NCI-H1417 (cell line): Measurements from ENCODE around the gene OSTC.
A peak's percentile ranks its signal among the peaks of the same experiment; 100 is the strongest.
"Not testable (repeated sequence)": the region's sequence is repeated elsewhere in the genome, so short reads cannot be mapped to it uniquely, and the experiment has no call there.

Source experiments
- DNase-seq, 3 experiments: peaks; one replicate each; lab custom pipeline; 2025; lab: John Stamatoyannopoulos, UW

OSTC gene

GRCh38 chr4:108646706-108647105 is 3.7 kb upstream of the OSTC start:
- no peak for DNase-seq

- no peak for DNase-seq
Observed at GRCh38 chr4:108649863-108650211, 562 bp upstream of the OSTC start.

GRCh38 chr4:108651014-108651791 is 804 bp downstream of the OSTC start:
- peak in 1 of 3 experiments; percentile 32 for DNase-seq

DNA sequence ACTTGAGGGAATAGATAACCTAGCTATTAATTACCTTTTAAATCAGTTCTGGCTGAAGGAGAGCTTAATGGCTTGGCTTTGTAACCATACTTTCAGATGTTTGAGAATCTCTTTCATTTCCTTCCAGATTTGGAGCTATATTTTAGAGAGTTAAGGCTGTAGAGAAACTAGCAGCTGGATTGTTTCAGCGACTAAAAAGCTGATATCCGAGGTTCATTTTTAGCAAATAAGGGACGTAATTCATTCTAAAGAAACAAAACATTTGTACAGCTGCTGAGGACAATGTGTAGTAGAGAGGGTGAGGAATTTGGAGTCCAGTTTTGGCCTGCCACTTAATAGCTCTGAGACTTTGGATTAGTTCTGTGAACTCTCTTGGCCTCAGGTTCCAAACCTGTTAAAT is 12.2 kb downstream of the OSTC start:
- no peak for DNase-seq

- DNase-seq: no peak
Observed at GRCh38 chr4:108674356-108674977, 24.1 kb downstream of the OSTC start.

DNA sequence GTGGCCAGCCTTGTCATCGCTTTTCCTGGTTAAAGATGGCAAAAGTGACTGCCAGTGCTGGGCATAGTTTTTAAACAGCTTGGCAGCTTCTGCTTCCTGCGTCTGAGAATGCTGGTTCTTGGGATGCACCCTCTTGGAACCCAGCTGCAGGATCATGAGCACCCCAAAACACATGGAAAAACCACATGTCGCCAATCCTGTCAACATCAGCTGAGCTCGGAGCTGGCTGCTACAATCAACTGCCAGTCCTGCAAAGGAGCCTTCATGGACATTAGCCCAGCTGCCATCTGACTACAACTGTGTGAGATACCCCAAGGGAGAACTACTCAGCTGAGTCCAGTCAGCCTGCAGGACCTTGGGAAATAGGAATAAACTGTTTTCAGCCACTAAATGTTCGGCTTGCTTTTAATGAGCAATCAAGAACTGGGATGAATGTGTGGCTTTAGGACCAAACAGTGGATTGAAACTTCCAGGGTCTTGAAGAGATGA is 31.0 kb downstream of the OSTC start:
- DNase-seq: no peak

- peak in 2 of 3 experiments; percentile 4 to 49 for DNase-seq
Observed at GRCh38 chr4:108683479-108683878, 33.1 kb downstream of the OSTC start.

GRCh38 chr4:108685036-108685686 is 34.8 kb downstream of the OSTC start:
- DNase-seq: no peak

GRCh38 chr4:108690738-108691137 is 40.3 kb downstream of the OSTC start:
- no peak for DNase-seq

DNA sequence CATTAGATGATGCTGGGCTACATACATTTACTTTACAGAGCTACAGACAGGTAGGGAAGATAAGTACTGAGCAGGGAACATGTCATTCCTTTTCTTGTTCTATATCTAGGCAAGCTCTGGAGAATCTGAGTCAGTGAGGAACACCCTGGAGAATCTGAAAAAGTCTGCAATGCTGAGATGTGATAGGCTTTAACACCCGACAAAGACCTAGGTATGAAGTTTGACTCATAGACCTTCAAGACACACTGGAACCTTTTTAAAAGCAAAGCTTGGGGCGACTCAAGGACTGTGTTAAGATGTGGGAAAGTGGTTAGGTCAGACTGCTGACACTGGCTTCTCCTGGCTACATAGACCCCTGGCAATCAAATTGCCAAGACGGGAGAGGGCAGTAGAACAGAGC is 42.8 kb downstream of the OSTC start:
- no peak for DNase-seq

DNA sequence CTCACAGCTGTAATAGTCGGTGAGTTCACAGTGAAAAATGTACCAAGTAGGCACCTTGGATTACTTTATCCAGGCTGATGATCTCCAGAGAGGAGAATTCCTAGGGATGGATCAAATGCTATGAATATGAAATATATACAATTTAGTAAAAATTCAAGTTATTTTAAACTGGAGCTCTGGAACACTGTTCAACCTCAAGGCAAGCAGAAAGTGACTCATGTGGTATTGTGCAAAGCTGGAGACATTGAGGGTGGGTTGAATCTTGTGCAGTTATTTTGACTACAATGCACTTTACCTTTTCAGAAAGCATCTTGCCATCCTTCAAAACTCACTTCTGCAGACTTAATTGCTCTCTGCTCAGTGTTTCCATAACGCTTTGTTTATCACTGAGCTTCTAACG is 43.4 kb downstream of the OSTC start:
- DNase-seq: no peak

DNA sequence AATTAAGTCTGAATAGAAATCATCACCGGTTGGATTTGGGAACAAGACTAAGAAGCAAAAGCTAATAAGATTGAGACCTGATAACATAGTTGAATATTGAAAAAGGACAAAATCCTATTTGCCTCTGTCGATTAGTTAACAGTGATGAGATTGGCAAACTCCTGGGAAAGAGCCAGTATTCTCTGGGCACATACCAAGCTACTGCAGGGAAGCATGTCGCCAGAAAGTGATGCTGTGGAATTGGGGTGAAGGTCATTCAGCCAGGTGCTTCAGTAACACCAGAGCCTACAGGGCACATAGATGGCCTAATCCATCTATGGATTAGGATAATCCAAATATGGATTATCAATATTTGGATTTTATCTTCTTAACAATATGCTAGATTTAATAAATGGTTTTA is 44.0 kb downstream of the OSTC start:
- DNase-seq: no peak

DNA sequence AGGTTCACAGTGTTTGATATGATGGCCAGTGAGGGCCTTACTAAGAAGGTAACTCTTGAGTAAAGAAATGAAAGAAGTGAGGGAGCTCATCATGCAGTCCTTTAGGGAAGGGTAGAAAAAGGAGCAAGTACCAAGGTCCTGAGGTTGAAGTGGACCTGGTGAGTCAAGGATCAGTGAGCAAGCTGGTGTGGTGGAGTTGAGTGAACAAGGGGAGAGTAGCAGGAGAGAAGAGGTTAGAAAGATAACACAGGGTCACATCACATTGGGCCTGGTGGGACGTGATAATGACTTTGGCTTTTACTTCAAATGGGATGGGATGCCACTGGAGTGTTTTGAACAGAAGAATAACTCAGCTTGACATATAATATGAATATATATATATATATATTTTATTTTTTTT is 44.7 kb downstream of the OSTC start:
- no peak for DNase-seq

- no peak for DNase-seq
Observed at GRCh38 chr4:108696160-108696559, 45.8 kb downstream of the OSTC start.

GRCh38 chr4:108700081-108700757 is 49.8 kb downstream of the OSTC start:
- no peak for DNase-seq

GRCh38 chr4:108702960-108703359 is 52.6 kb downstream of the OSTC start:
- no peak for DNase-seq

GRCh38 chr4:108703370-108703769 is 53.0 kb downstream of the OSTC start:
- no peak for DNase-seq

DNA sequence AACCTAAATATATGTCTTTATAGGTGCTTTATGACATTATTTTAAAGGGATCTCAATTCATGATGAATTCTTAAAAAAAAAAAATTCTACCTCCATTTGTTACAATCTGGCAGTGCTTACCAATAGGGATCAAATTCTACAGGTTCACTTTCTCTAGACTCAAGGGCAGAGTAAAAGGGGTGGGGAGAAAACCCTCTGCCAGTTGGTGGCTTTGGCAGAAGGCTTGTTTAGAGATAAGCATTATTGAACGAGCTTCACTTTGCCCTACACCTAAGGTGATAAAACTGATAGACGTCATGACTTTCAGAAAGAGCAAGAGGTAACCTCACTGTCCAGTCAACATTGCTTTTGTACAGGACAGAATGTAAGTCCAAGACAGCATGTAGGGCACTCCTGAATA is 53.6 kb downstream of the OSTC start:
- no peak for DNase-seq

DNA sequence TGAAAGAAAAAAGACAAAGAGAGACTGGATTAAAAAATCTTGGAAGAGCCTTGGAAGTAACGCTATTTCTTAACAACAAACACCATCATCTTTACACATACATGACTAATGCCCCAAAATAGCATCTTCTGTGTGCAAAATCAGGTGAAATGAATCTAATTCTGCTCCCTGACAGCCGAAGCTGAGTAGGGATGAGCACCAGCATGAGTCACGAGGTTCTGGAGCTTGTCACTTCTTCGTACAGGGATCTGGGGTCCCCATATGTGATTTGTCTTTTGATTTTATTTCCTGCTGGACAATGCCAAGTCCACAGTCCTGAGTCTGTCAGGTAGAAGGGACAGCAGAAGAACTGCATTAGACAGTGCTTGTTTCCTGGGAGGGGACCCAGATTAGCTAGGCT is 55.9 kb downstream of the OSTC start:
- no peak for DNase-seq

- DNase-seq: no peak
Observed at GRCh38 chr4:108709234-108709633, 58.8 kb downstream of the OSTC start.

GRCh38 chr4:108709722-108710121 is 59.3 kb downstream of the OSTC start:
- DNase-seq: no peak

DNA sequence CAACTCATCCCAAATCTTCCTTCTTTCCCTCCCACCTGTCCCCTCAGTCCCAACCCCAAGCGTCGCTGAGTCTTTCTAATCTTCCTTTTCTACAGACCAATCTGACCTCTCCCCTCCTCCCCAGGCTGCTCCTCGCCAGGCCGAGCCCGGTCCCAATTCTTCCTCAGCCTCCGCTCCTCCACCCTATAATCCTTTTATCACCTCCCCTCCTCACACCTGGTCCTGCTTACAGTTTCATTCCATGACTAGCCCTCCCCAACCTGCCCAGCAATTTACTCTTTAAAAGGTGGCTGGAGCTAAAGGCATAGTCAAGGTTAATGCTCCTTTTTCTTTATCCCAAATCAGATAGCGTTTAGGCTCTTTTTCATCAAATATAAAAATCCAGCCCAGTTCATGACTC is 60.2 kb downstream of the OSTC start:
- DNase-seq: not testable (repeated sequence)

DNA sequence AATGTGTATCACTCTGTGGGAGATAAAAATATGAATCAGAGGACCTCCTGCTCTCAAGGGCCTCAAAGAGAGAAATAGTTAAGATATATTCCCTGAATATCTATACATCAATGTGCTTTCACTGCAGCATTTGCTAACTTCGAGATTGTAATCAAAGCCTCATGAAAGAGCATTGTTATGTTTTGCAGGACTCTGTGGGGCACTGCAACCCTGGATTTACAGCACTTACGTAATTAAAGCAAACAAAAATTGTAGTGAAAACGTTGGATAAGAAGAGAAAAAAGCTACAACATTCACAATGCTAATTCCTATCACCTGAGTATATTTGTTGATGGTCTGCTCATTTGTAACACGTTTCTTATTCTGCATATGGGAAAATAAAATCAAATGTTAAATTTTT is 64.5 kb downstream of the OSTC start:
- no peak for DNase-seq
